ENCODE data around the gene TM4SF4.
A peak's percentile ranks its signal among the peaks of the same experiment; 100 is the strongest.

TM4SF4 gene

DNA sequence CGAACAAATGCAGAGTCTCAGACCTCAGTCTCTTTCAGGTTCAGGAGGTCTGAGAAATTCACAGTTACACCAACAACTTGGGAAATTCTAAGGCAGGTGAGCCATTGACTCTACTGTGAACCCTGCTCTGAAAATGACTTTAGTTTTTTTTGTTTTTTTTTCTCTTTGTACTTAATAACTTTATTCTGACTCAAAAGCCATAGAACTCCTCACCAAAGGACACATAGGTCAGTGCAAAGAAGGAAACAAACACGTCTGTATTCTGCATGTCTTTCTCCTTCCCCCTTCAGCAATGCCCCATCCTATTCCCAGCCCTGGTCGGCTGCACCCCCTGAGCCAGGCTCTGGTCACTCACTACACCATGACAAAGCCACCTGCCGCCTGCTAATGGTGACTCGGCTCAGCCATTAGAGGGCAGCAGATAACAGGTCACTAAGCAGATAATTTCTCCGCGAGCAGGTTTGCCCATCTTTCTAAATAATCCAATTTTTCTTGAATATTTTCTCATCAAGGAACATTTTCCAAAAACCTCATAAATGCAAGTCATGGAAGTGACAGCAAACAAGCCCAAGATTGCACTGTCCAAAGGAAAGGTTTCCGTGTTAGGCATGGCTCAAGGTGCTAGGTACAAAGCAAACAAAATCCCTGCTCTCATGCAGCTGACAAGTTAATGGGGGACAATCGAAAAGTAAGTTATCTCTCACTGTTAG, 37.7 kb downstream of the TM4SF4 start:
- peak overlapping the region; percentile 23 to 41 for H3K4me3 ChIP-seq (ENCODE audit: low read length in 2 of 2)
- H3K9ac ChIP-seq (ENCODE audit: low read length in 2 of 2), result no peak overlapping the region
- no peak overlapping the region for H3K27ac ChIP-seq (ENCODE audit: low read length)
- no peaks in the 10 kb centered on the region for H3K9me3 ChIP-seq (ENCODE audit: control insufficient read depth in 2 of 2, low read length in 2 of 2)
- peaks cover 8% of the 10 kb centered on the region for H3K4me1 ChIP-seq (ENCODE audit: control insufficient read depth, insufficient read depth, low read length)
- H3K27me3 ChIP-seq (ENCODE audit: control insufficient read depth in 1 of 2, insufficient read depth in 2 of 2, low read length in 2 of 2), result no peaks in the 10 kb centered on the region
- no peaks in the 10 kb centered on the region for H3K36me3 ChIP-seq (ENCODE audit: control insufficient read depth in 2 of 2, insufficient read depth in 2 of 2, low read length in 2 of 2)

- peaks cover 4 to 7% of the 10 kb centered on the region in 2 donors for H3K36me3 ChIP-seq (ENCODE audit: control insufficient read depth in 2 of 2, insufficient read depth in 2 of 2, low read length in 2 of 2)
- no peaks in the 10 kb centered on the region for H3K27me3 ChIP-seq (ENCODE audit: control insufficient read depth in 1 of 2, insufficient read depth in 2 of 2, low read length in 2 of 2)
- peaks cover 8% of the 10 kb centered on the region for H3K4me1 ChIP-seq (ENCODE audit: control insufficient read depth, insufficient read depth, low read length)
- H3K9me3 ChIP-seq (ENCODE audit: control insufficient read depth in 2 of 2, low read length in 2 of 2), result no peaks in the 10 kb centered on the region
- H3K4me3 ChIP-seq (ENCODE audit: low read length in 2 of 2), result no peak overlapping the region
- no peak overlapping the region for H3K9ac ChIP-seq (ENCODE audit: low read length in 2 of 2)
- H3K27ac ChIP-seq (ENCODE audit: low read length), result no peak overlapping the region
Measured at GRCh38 chr3:149514471-149514870, 40.0 kb downstream of the TM4SF4 start.

DNA sequence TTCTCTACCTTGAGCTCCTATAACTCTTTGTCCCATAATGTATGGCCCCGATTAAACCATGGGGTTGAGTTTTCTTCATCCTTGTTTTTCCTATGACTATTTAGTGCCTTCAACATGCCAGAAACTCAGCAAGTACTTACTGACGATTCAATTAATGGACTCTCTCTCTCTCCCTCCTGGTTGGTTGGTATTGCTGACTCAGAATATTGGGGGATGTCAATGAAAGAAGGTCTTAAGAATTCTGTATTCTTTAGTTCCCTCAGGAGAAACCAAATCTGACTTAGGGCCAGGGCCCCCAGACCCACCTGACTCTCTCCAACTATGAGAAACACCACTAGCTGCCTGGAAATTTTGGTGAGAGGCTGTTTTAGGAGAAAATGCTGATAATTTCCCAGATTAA, 40.8 kb downstream of the TM4SF4 start:
- no peaks in the 10 kb centered on the region for H3K27me3 ChIP-seq (ENCODE audit: control insufficient read depth in 1 of 2, insufficient read depth in 2 of 2, low read length in 2 of 2)
- peaks cover 8 to 12% of the 10 kb centered on the region in 2 donors for H3K36me3 ChIP-seq (ENCODE audit: control insufficient read depth in 2 of 2, insufficient read depth in 2 of 2, low read length in 2 of 2)
- no peak overlapping the region for H3K27ac ChIP-seq (ENCODE audit: low read length)
- H3K9ac ChIP-seq (ENCODE audit: low read length in 2 of 2), result no peak overlapping the region
- H3K4me1 ChIP-seq (ENCODE audit: control insufficient read depth, insufficient read depth, low read length), result peaks cover 8% of the 10 kb centered on the region
- no peak overlapping the region for H3K4me3 ChIP-seq (ENCODE audit: low read length in 2 of 2)
- H3K9me3 ChIP-seq (ENCODE audit: control insufficient read depth in 2 of 2, low read length in 2 of 2), result no peaks in the 10 kb centered on the region

GRCh38 chr3:149516920-149517319, 42.4 kb downstream of the TM4SF4 start:
- peaks cover 8% of the 10 kb centered on the region for H3K4me1 ChIP-seq (ENCODE audit: control insufficient read depth, insufficient read depth, low read length)
- H3K27ac ChIP-seq (ENCODE audit: low read length), result no peak overlapping the region
- peaks cover 8 to 26% of the 10 kb centered on the region in 2 donors for H3K36me3 ChIP-seq (ENCODE audit: control insufficient read depth in 2 of 2, insufficient read depth in 2 of 2, low read length in 2 of 2)
- H3K4me3 ChIP-seq (ENCODE audit: low read length in 2 of 2), result no peak overlapping the region
- H3K9ac ChIP-seq (ENCODE audit: low read length in 2 of 2), result no peak overlapping the region
- H3K27me3 ChIP-seq (ENCODE audit: control insufficient read depth in 1 of 2, insufficient read depth in 2 of 2, low read length in 2 of 2), result no peaks in the 10 kb centered on the region
- no peaks in the 10 kb centered on the region for H3K9me3 ChIP-seq (ENCODE audit: control insufficient read depth in 2 of 2, low read length in 2 of 2)

- Histone ChIP-seq H3K4me3 (ENCODE audit: low read length in 2 of 2) (no peak overlapping the region), H3K9ac (ENCODE audit: low read length in 2 of 2) (no peak overlapping the region), H3K9me3 (ENCODE audit: control insufficient read depth in 2 of 2, low read length in 2 of 2) (no peaks in the 10 kb centered on the region), H3K27ac (ENCODE audit: low read length) (no peak overlapping the region), H3K36me3 (ENCODE audit: control insufficient read depth in 2 of 2, insufficient read depth in 2 of 2, low read length in 2 of 2) (peaks cover 18 to 31% of the 10 kb centered on the region in 2 donors), H3K4me1 (ENCODE audit: control insufficient read depth, insufficient read depth, low read length) (no peaks in the 10 kb centered on the region), H3K27me3 (ENCODE audit: control insufficient read depth in 1 of 2, insufficient read depth in 2 of 2, low read length in 2 of 2) (no peaks in the 10 kb centered on the region)
Measured at GRCh38 chr3:149519912-149520311, 45.4 kb downstream of the TM4SF4 start.

- Histone ChIP-seq H3K9me3 (ENCODE audit: control insufficient read depth in 2 of 2, low read length in 2 of 2) (no peaks in the 10 kb centered on the region), H3K9ac (ENCODE audit: low read length in 2 of 2) (no peak overlapping the region), H3K27me3 (ENCODE audit: control insufficient read depth in 1 of 2, insufficient read depth in 2 of 2, low read length in 2 of 2) (no peaks in the 10 kb centered on the region), H3K4me1 (ENCODE audit: control insufficient read depth, insufficient read depth, low read length) (no peaks in the 10 kb centered on the region), H3K27ac (ENCODE audit: low read length) (no peak overlapping the region), H3K4me3 (ENCODE audit: low read length in 2 of 2) (no peak overlapping the region), H3K36me3 (ENCODE audit: control insufficient read depth in 2 of 2, insufficient read depth in 2 of 2, low read length in 2 of 2) (peaks cover 23 to 34% of the 10 kb centered on the region in 2 donors)
Measured at GRCh38 chr3:149523512-149524299, 49.2 kb downstream of the TM4SF4 start.

GRCh38 chr3:149527531-149528339, 53.2 kb downstream of the TM4SF4 start:
- no peak overlapping the region for H3K27ac ChIP-seq (ENCODE audit: low read length)

DNA sequence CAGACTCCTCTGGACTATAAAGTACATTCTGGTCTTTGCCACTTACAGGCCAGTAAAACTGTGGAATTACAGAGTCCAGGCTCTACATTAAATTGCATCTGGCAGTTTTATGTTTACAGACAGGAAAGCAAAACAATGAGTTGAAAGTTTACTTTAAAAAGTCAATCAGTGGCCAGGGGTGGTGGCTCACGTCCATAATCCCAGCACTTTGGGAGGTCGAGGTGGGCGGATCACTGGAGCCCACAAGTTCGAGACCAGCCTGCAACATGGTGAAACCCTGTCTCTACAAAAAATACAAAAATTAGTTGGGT, 53.8 kb downstream of the TM4SF4 start:
- H3K4me1 ChIP-seq (ENCODE audit: control insufficient read depth, insufficient read depth, low read length), result peaks cover 9% of the 10 kb centered on the region
- no peak overlapping the region for H3K27ac ChIP-seq (ENCODE audit: low read length)
- H3K27me3 ChIP-seq (ENCODE audit: control insufficient read depth in 1 of 2, insufficient read depth in 2 of 2, low read length in 2 of 2), result no peaks in the 10 kb centered on the region
- no peak overlapping the region for H3K9ac ChIP-seq (ENCODE audit: low read length in 2 of 2)
- H3K9me3 ChIP-seq (ENCODE audit: control insufficient read depth in 2 of 2, low read length in 2 of 2), result no peaks in the 10 kb centered on the region
- H3K36me3 ChIP-seq (ENCODE audit: control insufficient read depth in 2 of 2, insufficient read depth in 2 of 2, low read length in 2 of 2), result peaks cover 12 to 17% of the 10 kb centered on the region in 2 donors
- no peak overlapping the region for H3K4me3 ChIP-seq (ENCODE audit: low read length in 2 of 2)

More at GRCh38 chr3:149527531-149528339, 53.2 kb downstream of the TM4SF4 start:
- Histone ChIP-seq H3K9me3 (ENCODE audit: control insufficient read depth in 2 of 2, low read length in 2 of 2) (no peaks in the 10 kb centered on the region), H3K36me3 (ENCODE audit: control insufficient read depth in 2 of 2, insufficient read depth in 2 of 2, low read length in 2 of 2) (peaks cover 12 to 17% of the 10 kb centered on the region in 2 donors), H3K4me3 (ENCODE audit: low read length in 2 of 2) (no peak overlapping the region), H3K4me1 (ENCODE audit: control insufficient read depth, insufficient read depth, low read length) (peaks cover 3% of the 10 kb centered on the region), H3K27me3 (ENCODE audit: control insufficient read depth in 1 of 2, insufficient read depth in 2 of 2, low read length in 2 of 2) (no peaks in the 10 kb centered on the region), H3K9ac (ENCODE audit: low read length in 2 of 2) (no peak overlapping the region)

- Histone ChIP-seq H3K4me3 (ENCODE audit: low read length in 2 of 2) (no peak overlapping the region), H3K4me1 (ENCODE audit: control insufficient read depth, insufficient read depth, low read length) (peaks cover 14% of the 10 kb centered on the region), H3K9ac (ENCODE audit: low read length in 2 of 2) (no peak overlapping the region), H3K27me3 (ENCODE audit: control insufficient read depth in 1 of 2, insufficient read depth in 2 of 2, low read length in 2 of 2) (no peaks in the 10 kb centered on the region), H3K27ac (ENCODE audit: low read length) (no peak overlapping the region), H3K9me3 (ENCODE audit: control insufficient read depth in 2 of 2, low read length in 2 of 2) (no peaks in the 10 kb centered on the region), H3K36me3 (ENCODE audit: control insufficient read depth in 2 of 2, insufficient read depth in 2 of 2, low read length in 2 of 2) (peaks cover 9% of the 10 kb centered on the region in 2 donors)
Measured at GRCh38 chr3:149529099-149529498, 54.6 kb downstream of the TM4SF4 start.

DNA sequence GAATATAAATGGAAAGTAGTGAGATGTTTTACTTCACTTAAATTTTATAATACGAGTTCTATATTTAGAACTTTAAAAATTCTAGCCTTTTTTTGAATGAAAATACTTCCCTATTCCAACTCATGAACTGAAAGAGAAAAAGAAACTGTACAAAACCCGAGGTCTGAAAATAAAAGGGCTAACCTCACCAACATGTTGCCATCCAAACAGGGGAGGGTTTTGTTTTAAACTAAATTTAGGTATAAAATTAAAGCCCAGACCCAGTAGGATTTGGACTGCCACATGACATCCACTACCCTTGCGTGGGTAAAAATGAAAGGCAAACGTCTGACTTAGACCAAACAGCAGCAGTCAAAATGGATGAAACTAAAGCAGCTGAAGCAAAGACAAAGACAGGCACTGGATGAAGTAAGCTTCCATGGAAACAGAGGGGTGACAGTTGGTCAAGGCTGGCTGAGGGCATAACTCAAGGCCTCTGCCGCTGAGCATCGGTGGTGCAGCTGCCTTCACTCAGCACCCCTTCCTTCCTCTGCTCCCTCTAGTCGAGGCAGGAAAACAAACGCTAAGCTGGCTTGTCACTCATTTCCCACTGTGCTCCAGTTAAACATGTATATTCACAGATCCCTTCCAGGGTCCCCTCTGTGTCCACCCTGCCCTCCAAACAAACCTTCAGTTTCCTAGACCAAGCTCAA, 58.1 kb downstream of the TM4SF4 start:
- Histone ChIP-seq H3K9me3 (ENCODE audit: control insufficient read depth in 2 of 2, low read length in 2 of 2) (no peaks in the 10 kb centered on the region), H3K4me3 (ENCODE audit: low read length in 2 of 2) (peak overlapping the region; percentile 37 to 52), H3K36me3 (ENCODE audit: control insufficient read depth in 2 of 2, insufficient read depth in 2 of 2, low read length in 2 of 2) (no peaks in the 10 kb centered on the region), H3K4me1 (ENCODE audit: control insufficient read depth, insufficient read depth, low read length) (peaks cover 41% of the 10 kb centered on the region), H3K9ac (ENCODE audit: low read length in 2 of 2) (peak overlapping the region; percentile 31 to 37), H3K27me3 (ENCODE audit: control insufficient read depth in 1 of 2, insufficient read depth in 2 of 2, low read length in 2 of 2) (no peaks in the 10 kb centered on the region), H3K27ac (ENCODE audit: low read length) (peak overlapping the region; percentile 73)

Data from stomach smooth muscle (tissue), 2 donors.